ENCODE results near the gene ROBO1.

Gene ROBO1

GRCh38 chr3:78863306-78864203, 904.2 kb downstream of the ROBO1 start:
- no peak for DNase-seq

GRCh38 chr3:78861156-78861555, 906.6 kb downstream of the ROBO1 start:
- DNase-seq = no peak

GRCh38 chr3:78860567-78860966, 907.2 kb downstream of the ROBO1 start:
- DNase-seq = no peak

GRCh38 chr3:78858910-78859309, 908.9 kb downstream of the ROBO1 start:
- no peak for DNase-seq

GRCh38 chr3:78858174-78858573, 909.6 kb downstream of the ROBO1 start:
- DNase-seq = no peak

- DNase-seq = no peak
Measured at GRCh38 chr3:78857494-78858111, 910.2 kb downstream of the ROBO1 start.

- no peak for DNase-seq
Measured at GRCh38 chr3:78856164-78856563, 911.6 kb downstream of the ROBO1 start.

GRCh38 chr3:78855190-78855589, 912.6 kb downstream of the ROBO1 start:
- no peak for DNase-seq

- no peak for DNase-seq
Measured at GRCh38 chr3:78848392-78849288, 919.2 kb downstream of the ROBO1 start.

- DNase-seq = no peak
Measured at GRCh38 chr3:78847603-78848002, 920.2 kb downstream of the ROBO1 start.

GRCh38 chr3:78847203-78847602, 920.6 kb downstream of the ROBO1 start:
- DNase-seq = no peak

GRCh38 chr3:78846718-78847117, 921.1 kb downstream of the ROBO1 start:
- no peak for DNase-seq

GRCh38 chr3:78845605-78846004, 922.2 kb downstream of the ROBO1 start:
- DNase-seq = no peak

- DNase-seq = no peak
Measured at GRCh38 chr3:78844307-78844706, 923.5 kb downstream of the ROBO1 start.

GRCh38 chr3:78839693-78840092, 928.1 kb downstream of the ROBO1 start:
- DNase-seq = no peak

GRCh38 chr3:78838362-78838761, 929.4 kb downstream of the ROBO1 start:
- no peak for DNase-seq

- no peak for DNase-seq
Measured at GRCh38 chr3:78834910-78835309, 932.9 kb downstream of the ROBO1 start.

GRCh38 chr3:78832785-78833204, 935.0 kb downstream of the ROBO1 start:
- DNase-seq = no peak

GRCh38 chr3:78831446-78831972, 936.3 kb downstream of the ROBO1 start:
- no peak for DNase-seq

- DNase-seq = no peak
Measured at GRCh38 chr3:78830470-78830869, 937.3 kb downstream of the ROBO1 start.

- no peak for DNase-seq
Measured at GRCh38 chr3:78827618-78828017, 940.2 kb downstream of the ROBO1 start.

GRCh38 chr3:78825858-78826215, 942.0 kb downstream of the ROBO1 start:
- no peak for DNase-seq
